OCI-LY7 (cell line): ENCODE results near the gene SLC2A4. TPM values are rescaled to one million over a fixed set of nuclear protein-coding genes. Genes with fewer than 3 reads are reported as not detected.

ENCODE experiments used
- BruUV-seq: library from RNA; stranded (reverse); fragments of 400-500 nt; replicated peaks from 2 replicates; lab custom pipeline; 2021; lab: Mats Ljungman, UMichigan
- CTCF ChIA-PET: fragments of 300-600 bp; sonication (Branson Sonifier 250); formaldehyde crosslinking; loops from one replicate; lab custom pipeline; 2022; ENCODE audit warnings: antibody characterized with exemption; ENCODE audit not compliant: unreplicated experiment; lab: Charles Lee
- POLR2A ChIA-PET: fragments of 300-600 bp; sonication (Branson Sonifier 250); formaldehyde crosslinking; loops from one replicate; lab custom pipeline; 2022; ENCODE audit warnings: antibody characterized with exemption; lab: Charles Lee
- DNase-seq: peaks from one replicate; pipeline ENCODE4 v3.0.0-alpha.2; 2015; ENCODE audit warnings: low spot score
- H2AFZ ChIP-seq: fragments of 200-600 bp; sonication (generic), shearing (Covaris generic); 2 replicates; pipeline ENCODE4 v1.6.1; 2014; ENCODE audit warnings: mild to moderate bottlenecking, antibody characterized with exemption, low read length, moderate library complexity
- H3K27ac ChIP-seq: fragments of 200-600 bp; sonication (generic); 2 replicates; pipeline ENCODE4 v1.5.1; 2014; ENCODE audit warnings: mixed run types, low read depth, mild to moderate bottlenecking, moderate library complexity, low read length, inconsistent platforms; ENCODE audit not compliant: poor library complexity, severe bottlenecking
- H3K36me3 ChIP-seq: fragments of 200-600 bp; sonication (generic); 2 replicates; pipeline ENCODE4 v1.6.1; 2014; ENCODE audit warnings: mild to moderate bottlenecking, antibody characterized with exemption, low read length, moderate library complexity, mixed read lengths; ENCODE audit not compliant: insufficient read depth
- H3K4me1 ChIP-seq: fragments of 200-600 bp; sonication (generic); 2 replicates; pipeline ENCODE4 v1.5.1; 2014; ENCODE audit warnings: mild to moderate bottlenecking, low read length; ENCODE audit not compliant: insufficient read depth, poor library complexity, severe bottlenecking
- H3K4me2 ChIP-seq: fragments of 200-600 bp; sonication (generic); 2 replicates; pipeline ENCODE4 v1.6.1; 2014; ENCODE audit warnings: mild to moderate bottlenecking, low read length
- H3K4me3 ChIP-seq: fragments of 200-600 bp; sonication (generic); 2 replicates; pipeline ENCODE4 v1.5.1; 2014; ENCODE audit warnings: mild to moderate bottlenecking, low read depth, low read length; ENCODE audit not compliant: poor library complexity, severe bottlenecking
- H3K79me2 ChIP-seq: fragments of 200-600 bp; sonication (generic); 2 replicates; pipeline ENCODE4 v1.6.1; 2016; ENCODE audit warnings: low read depth, mild to moderate bottlenecking, low read length, moderate library complexity, mixed read lengths; ENCODE audit not compliant: insufficient read depth
- H3K9me2 ChIP-seq: fragments of 200-600 bp; sonication (generic); 2 replicates; pipeline ENCODE4 v1.6.1; 2016; ENCODE audit warnings: mild to moderate bottlenecking, low read length, mixed read lengths; ENCODE audit not compliant: insufficient read depth
- H3K9me3 ChIP-seq: fragments of 200-600 bp; sonication (generic); 2 replicates; pipeline ENCODE4 v1.6.1; 2014; ENCODE audit warnings: mild to moderate bottlenecking, mixed run types, low read length, mixed read lengths
- H4K20me1 ChIP-seq: fragments of 200-600 bp; sonication (generic); 2 replicates; pipeline ENCODE4 v1.6.1; 2014; ENCODE audit warnings: mild to moderate bottlenecking, antibody characterized with exemption, low read length, moderate library complexity, mixed read lengths; ENCODE audit not compliant: insufficient read depth
- EZH2phosphoT487 ChIP-seq: fragments of 200-600 bp; sonication (generic); IDR thresholded peaks from 2 replicates; pipeline ENCODE4 v1.6.1; 2018; ENCODE audit warnings: low read depth, borderline replicate concordance, mild to moderate bottlenecking, mixed run types, antibody characterized with exemption, low read length, moderate library complexity, mixed read lengths
- intact Hi-C: fragments of 100-400 bp; cut with micrococcal nuclease; formaldehyde crosslinking; loops from one replicate; pipeline ENCODE4 v1.10.0; 2022; ENCODE audit not compliant: unreplicated experiment
- total RNA-seq, 2 experiments: library from RNA; depleted of rRNA in 1 of 2; stranded (reverse); fragments of >200 nt in 1 of 2; shearing (Covaris generic) in 1 of 2; gene quantifications; 2 replicates each; pipeline ENCODE4 v1.2.3, GENCODE V29; 2014 to 2022
- TF ChIP-seq, protein P1 (sequence below): fragments of 200-600 bp; sonication (generic); conservative IDR thresholded peaks from 2 replicates; pipeline ENCODE4 v1.5.1; 2014; ENCODE audit warnings: mild to moderate bottlenecking, antibody characterized with exemption, low read length, moderate library complexity, mixed read lengths

The SLC2A4 gene
- total RNA-seq, 2 experiments from 2014 or later: 0.61 to 0.63 TPM

- CTCF ChIA-PET: no interaction called here
- no peak overlapping the region for H3K4me3 ChIP-seq
- H4K20me1 ChIP-seq: peaks cover 4% of the 10 kb centered on the region; the same call in 1 of the 2 replicates
- H3K9me3 ChIP-seq: no peaks in the 10 kb centered on the region
- TF ChIP-seq, protein P1, sequence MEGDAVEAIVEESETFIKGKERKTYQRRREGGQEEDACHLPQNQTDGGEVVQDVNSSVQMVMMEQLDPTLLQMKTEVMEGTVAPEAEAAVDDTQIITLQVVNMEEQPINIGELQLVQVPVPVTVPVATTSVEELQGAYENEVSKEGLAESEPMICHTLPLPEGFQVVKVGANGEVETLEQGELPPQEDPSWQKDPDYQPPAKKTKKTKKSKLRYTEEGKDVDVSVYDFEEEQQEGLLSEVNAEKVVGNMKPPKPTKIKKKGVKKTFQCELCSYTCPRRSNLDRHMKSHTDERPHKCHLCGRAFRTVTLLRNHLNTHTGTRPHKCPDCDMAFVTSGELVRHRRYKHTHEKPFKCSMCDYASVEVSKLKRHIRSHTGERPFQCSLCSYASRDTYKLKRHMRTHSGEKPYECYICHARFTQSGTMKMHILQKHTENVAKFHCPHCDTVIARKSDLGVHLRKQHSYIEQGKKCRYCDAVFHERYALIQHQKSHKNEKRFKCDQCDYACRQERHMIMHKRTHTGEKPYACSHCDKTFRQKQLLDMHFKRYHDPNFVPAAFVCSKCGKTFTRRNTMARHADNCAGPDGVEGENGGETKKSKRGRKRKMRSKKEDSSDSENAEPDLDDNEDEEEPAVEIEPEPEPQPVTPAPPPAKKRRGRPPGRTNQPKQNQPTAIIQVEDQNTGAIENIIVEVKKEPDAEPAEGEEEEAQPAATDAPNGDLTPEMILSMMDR: no peak
- TF ChIP-seq EZH2phosphoT487: no peak
- H3K79me2 ChIP-seq: peaks cover 9% of the 10 kb centered on the region; the same call in 1 of the 2 replicates
- no TSS peak for BruUV-seq
- no peak overlapping the region for H3K4me2 ChIP-seq
- no peak for DNase-seq
- H2AFZ ChIP-seq: no peak overlapping the region
- H3K36me3 ChIP-seq: peaks cover 84% of the 10 kb centered on the region
- peaks cover 19% of the 10 kb centered on the region for H3K4me1 ChIP-seq
- no peaks in the 10 kb centered on the region for H3K9me2 ChIP-seq
- intact Hi-C loops: loop anchor here (5.0 kb wide), 1 partner anchor 34 kb away; the partner anchor contains the start of gene KCTD11
- H3K27ac ChIP-seq: no peak overlapping the region
- POLR2A ChIA-PET: no interaction called here
Observed at GRCh38 chr17:7318121-7318860, 36.8 kb downstream of the SLC2A4 start.

DNA sequence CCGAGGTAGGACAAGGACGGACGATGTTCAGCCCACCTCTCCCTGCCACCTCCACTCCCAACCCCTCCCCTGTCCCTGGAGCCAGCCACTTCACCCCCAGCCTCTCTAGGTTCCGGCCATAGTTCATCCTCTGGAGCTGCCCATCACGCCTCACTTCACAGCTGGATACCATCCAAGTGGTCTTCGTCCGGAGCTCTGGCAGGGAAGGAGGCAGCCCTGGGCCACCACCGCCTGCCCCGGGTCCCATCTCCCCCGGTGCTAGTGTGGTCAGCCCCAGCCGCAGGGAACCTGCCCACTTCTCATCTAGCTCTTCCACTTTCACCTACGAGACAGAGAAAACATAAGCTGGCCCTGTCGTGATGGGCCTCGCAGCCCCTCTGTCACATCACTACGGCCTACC lies 39.9 kb downstream of the SLC2A4 start:
- no TSS peak for BruUV-seq
- intact Hi-C loops: no loop called here
- H3K79me2 ChIP-seq: no peaks in the 10 kb centered on the region
- H4K20me1 ChIP-seq: no peaks in the 10 kb centered on the region
- no peak overlapping the region for H3K27ac ChIP-seq
- H3K4me1 ChIP-seq: no peaks in the 10 kb centered on the region
- no peaks in the 10 kb centered on the region for H3K9me3 ChIP-seq
- DNase-seq: no peak
- TF ChIP-seq, protein P1: no peak
- TF ChIP-seq EZH2phosphoT487: no peak
- POLR2A ChIA-PET: interaction anchor here (1.8 kb wide), 1 partner anchor 8 kb away, joined by 3 read pairs; no protein-coding TSS in a partner anchor
- H3K4me3 ChIP-seq: no peak overlapping the region
- peaks cover 88% of the 10 kb centered on the region for H3K36me3 ChIP-seq
- no peak overlapping the region for H2AFZ ChIP-seq
- H3K9me2 ChIP-seq: no peaks in the 10 kb centered on the region
- no peak overlapping the region for H3K4me2 ChIP-seq
- CTCF ChIA-PET: no interaction called here
